GM18858 (cell line): Measurements from ENCODE around the gene TRIB2.
A peak's percentile ranks its signal among the peaks of the same experiment; 100 is the strongest.
"Not testable (repeated sequence)": the region's sequence is repeated elsewhere in the genome, so short reads cannot be mapped to it uniquely, and the experiment has no call there.

ENCODE experiments used
- ATAC-seq: cut with Tn5 transposase; IDR thresholded peaks from one replicate; pipeline ENCODE4 v1.9.1; 2021; ENCODE audit not compliant: unreplicated experiment

TRIB2 gene

GRCh38 chr2:12716282-12717190, at the start of gene TRIB2:
TRIB2 (plus strand) TSS chr2:12716936; CDS start chr2:12718308, 1,372 bp downstream.
- peak; percentile 65 for ATAC-seq

DNA sequence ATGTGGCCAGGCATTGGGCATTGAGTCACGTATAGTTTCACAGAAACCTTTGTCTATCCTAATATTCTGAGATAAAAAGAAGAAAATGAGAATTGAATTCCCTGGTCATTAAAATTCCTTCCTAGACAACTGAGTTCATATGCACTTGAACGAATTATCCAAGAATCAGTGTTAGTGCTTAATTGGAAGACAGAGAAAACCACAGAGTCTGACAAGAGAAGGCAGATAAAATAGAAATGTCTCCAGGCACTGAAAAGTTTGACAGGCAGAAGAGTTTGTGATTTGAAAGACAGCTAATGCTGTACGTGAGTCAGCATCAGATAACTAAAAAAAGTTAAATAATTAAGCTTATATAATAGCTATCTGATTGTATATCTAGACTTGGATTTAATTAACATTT, 47.7 kb upstream of the TRIB2 start:
- ATAC-seq: no peak

GRCh38 chr2:12672711-12673315, 43.9 kb upstream of the TRIB2 start:
- no peak for ATAC-seq

DNA sequence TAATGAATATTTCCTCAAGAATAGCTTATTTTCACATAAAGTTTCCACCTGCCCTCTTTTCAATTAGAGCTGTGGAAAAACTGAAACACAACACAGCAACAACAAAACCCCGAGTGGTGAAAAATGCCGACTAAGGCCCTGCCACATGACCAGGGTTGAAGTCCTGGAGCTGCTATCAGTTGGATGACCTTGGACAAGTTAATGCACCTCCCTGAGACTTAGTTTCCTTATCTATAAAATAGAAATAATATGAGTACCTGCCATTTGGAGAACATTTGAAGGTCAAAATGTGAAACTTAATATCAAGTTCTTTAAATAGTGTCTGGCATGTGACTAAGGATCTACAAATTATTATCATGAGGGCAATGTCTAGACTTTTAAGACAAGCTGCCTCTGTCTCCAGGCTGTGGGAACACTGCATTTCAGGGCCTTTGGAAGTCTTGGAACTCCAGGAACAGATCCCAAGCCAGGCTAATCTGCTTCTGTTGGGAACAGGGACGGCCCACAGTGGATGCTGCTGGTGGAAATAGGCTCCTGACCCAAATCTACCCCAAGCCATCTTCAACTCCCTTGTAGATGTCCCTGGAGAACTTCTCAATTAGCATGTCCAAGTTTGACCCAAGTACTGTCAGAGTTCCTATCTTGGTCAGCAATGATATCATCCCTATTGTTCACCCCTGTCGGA, 42.0 kb upstream of the TRIB2 start:
- ATAC-seq: no peak

DNA sequence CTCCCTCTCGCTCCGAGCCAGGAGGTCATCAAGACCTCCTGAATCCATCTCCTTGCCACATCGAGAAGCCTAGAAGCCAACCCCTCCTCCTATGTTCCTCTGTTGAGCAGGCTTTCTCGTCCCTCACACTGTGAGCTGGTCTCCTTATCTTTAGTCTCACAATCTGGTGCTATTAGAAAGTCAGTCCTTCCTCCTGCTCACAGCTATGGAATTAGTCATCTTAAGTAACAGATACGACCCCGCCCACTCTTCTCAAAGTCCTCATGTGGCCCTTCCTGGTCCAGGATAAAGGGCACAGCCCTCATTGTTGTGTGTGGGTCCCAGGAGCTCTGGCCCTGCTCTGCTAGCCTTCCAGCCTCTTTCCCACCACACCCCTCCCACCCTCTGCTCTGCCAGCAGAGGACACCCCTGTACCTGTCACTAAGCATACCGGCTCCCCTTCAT, 41.4 kb upstream of the TRIB2 start:
- no peak for ATAC-seq

GRCh38 chr2:12675801-12676200, 40.9 kb upstream of the TRIB2 start:
- ATAC-seq: no peak

GRCh38 chr2:12676771-12677170, 40.0 kb upstream of the TRIB2 start:
- ATAC-seq: no peak

DNA sequence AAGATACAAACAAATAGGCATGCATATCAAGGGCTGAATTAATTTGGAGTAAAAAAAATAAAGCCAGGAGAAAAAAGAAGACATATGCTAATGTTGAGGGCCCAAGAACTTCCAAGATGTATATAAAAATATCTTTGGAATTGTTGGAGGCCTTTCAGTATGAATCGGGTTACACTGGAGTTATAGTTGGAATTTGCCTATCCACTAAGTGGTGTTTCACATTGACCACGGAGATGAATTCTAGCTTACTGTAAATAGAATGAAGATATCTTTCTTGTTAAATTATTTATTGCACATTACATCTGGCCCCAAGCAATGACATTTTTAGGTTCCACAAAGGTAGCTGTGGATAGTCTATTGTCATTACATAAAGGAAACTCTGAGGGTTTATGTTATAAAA, 38.5 kb upstream of the TRIB2 start:
- no peak for ATAC-seq

GRCh38 chr2:12679550-12680072, 37.1 kb upstream of the TRIB2 start:
- no peak for ATAC-seq

DNA sequence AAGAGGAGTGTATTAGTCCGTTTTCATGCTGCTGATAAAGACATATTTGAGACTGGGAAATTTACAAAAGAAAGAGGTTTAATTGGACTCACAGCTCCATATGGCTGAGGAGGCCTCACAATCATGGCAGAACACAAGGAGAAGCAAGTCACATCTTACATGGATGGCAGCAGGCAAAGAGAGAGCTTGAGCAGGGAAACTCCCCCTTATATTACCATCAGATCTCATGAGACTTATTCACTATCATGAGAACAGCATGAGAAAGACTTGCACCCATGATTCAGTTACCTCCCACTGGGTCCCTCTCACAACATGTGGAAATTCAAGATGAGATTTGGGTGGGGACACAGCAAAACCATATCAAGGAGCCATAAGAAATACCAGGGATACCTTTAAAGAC, 36.6 kb upstream of the TRIB2 start:
- not testable (repeated sequence) for ATAC-seq

DNA sequence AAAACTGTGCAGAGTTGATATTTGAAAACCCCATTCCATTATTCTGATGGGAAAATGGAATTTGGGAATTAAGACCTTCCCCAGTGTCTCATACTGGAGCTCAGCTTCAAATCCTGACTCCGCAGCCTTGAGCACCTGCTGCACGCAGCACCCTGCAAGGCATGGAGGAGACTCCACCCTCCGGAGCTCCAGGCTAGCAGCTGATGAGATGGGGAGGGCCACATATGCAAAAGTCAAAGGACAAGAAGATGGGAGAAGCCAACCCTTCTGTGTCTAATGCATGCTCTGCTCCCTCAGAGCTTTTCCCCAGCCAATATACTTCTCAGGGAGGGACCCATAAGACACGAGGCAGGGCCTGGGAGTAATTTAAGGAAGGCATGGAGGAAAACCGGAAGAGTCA, 34.7 kb upstream of the TRIB2 start:
- no peak for ATAC-seq

DNA sequence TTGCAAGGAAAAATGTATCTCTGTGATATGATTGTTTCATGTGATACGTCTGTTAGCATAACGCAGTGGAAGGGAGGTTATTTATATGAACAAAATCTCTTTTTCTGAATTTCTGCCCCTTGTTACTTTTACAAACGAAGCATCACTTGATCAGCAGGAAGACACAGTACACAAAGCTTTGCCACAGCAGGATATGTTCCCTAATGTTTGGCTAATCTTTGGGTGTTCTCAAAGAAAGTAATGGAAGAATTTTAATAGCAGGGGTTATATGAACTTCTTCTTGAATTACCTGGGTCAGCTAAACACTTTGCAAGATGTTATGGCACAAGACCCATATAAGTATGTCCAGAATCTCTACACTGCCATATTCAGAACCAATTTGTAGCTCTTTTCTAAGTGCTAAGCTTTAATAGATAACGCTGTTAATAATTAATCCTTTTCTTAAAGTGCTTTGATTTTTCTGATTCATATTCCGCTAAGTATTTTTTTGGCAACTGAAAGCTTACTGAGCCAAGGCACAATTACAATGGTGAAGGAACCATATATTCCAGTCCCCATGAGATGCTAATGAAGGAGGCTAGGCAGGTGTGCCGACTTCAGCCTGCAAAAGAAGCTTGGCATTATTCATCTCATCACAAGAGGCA, 33.2 kb upstream of the TRIB2 start:
- no peak for ATAC-seq

GRCh38 chr2:12684471-12684936, 32.2 kb upstream of the TRIB2 start:
- no peak for ATAC-seq

DNA sequence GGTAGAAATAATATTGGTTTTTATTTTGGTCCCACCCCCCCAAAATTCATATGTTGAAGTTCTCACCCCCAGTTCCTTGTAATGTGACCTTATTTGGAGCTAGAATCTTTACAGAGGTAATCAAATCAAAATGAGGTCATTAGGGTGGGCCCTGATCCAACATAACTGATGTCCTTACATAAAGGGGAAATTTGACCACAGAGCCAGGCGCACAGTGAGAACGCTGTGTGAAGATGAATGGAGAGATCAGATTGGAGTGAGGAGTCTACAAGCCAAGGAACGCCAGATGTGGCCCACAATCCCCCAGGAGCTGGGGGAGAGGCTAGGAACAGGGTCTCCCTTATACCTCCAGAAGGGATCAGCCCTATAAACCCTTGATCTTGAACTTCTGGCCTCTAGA, 31.6 kb upstream of the TRIB2 start:
- no peak for ATAC-seq

- no peak for ATAC-seq
Observed at GRCh38 chr2:12685956-12686355, 30.8 kb upstream of the TRIB2 start.

- no peak for ATAC-seq
Observed at GRCh38 chr2:12686708-12687283, 29.9 kb upstream of the TRIB2 start.

DNA sequence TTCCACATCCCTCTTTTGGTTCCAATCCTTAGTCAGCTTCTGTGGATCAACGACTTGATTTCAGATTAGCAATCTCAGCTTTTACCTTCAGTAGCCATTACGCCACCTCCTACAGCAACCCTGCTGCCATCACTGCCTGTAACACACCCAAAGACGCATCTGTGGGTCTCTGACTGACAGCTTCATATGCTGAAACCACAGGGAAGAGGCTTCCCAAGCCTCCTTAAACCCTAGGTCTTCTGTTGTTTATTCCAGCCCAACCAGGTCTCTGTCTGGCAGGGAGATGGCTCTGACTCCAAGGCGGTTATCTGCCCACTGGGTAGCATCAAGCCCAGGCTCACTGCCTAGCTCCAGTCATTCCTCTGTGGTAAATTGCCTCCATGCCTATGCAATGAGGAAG, 28.6 kb upstream of the TRIB2 start:
- no peak for ATAC-seq

DNA sequence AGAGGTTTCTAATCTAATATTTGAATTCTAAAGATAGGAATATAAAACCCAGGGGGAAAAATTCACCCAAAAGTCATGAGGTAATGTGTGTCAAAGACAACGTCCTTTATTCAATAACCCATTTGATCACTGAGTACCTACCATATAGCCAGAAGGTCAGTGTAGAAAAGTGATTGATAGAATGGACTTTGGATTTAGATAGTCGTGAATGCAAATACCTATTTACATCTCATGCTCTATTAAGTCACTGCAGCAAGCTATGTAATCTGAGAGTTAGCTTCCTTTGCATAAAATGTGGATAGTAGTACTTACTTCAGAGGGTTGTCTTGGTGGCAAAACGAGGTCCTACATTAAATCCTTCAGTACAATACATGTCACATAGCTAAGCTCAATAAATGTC, 27.8 kb upstream of the TRIB2 start:
- ATAC-seq: no peak

GRCh38 chr2:12693509-12693908, 23.2 kb upstream of the TRIB2 start:
- no peak for ATAC-seq

DNA sequence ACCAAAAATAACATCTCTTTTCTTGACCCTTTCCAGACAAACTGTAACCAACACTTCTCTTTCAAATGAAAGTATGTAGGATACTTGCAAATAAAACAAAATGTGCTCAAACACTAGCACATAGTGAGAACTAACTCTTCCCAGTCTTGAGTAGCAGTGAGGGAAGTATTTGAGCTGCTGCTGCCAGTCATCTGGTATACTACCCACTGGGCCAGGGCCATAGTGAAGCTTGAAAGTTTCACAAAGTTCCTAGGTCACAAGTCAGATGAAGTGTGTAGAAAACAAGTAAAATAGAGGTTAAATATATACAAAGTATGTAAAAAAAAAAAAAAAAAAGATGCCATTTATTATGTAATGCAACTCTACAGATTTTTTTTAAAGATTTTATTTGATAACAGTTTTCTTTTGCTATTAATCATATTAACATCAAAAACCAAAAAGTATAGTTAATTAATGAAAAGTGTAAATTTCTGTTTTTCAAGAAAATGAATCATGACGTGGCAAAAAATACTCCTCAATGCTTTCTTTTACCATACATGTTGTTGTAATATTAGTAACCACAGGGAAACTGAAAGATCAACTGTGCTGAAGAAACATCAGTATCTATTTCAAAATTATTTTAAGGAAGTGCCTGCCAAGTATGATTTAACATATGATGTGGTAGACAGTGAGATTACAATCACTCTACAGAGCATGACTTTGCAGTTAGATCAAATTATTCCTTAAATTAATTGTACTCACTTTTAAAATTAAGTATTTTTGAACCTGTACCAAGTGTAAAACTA, 21.6 kb upstream of the TRIB2 start:
- ATAC-seq: peak; percentile 89
